Measurements from ENCODE around the gene PAX8. TPM values are rescaled to one million over a fixed set of nuclear protein-coding genes. Genes with fewer than 3 reads are reported as not detected.

PAX8 gene
- polyA plus RNA-seq, 1 experiment = 1.6 TPM

DNA sequence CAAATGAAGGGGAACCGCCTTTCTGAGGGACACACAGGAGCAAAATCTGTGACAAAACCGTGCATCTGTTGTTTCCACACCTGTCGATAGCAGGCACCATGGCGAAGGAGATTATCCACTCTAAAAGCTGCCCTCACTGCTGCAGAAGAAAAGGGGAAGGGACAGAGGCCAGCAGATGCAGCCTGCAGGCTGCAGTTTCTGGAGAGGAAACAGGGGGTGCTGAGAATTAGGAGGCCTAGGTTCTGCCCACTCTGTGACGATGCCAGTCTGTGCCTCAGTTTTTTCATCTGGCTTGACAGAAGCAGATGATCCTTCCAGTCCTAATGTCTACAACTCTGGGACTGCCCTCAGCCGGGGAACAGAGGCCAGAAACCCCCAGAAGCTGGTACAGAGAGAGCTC, 17.7 kb downstream of the PAX8 start:
- DNase-seq (ENCODE audit: low read depth) = no peak
- ChIA-PET POLR2A (no interaction called here), CTCF (interaction anchor here (0.9 to 2.6 kb wide), 3 partner anchors 62 to 129 kb away, joined by 3 to 11 read pairs (median 7); no protein-coding TSS in a partner anchor)
- TF ChIP-seq, protein P1, sequence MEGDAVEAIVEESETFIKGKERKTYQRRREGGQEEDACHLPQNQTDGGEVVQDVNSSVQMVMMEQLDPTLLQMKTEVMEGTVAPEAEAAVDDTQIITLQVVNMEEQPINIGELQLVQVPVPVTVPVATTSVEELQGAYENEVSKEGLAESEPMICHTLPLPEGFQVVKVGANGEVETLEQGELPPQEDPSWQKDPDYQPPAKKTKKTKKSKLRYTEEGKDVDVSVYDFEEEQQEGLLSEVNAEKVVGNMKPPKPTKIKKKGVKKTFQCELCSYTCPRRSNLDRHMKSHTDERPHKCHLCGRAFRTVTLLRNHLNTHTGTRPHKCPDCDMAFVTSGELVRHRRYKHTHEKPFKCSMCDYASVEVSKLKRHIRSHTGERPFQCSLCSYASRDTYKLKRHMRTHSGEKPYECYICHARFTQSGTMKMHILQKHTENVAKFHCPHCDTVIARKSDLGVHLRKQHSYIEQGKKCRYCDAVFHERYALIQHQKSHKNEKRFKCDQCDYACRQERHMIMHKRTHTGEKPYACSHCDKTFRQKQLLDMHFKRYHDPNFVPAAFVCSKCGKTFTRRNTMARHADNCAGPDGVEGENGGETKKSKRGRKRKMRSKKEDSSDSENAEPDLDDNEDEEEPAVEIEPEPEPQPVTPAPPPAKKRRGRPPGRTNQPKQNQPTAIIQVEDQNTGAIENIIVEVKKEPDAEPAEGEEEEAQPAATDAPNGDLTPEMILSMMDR (IDR thresholded peaks at IDR 0.05; ENCODE audit: insufficient read depth, low read depth, low read length) = no peak
- H3K27me3 ChIP-seq (ENCODE audit: control insufficient read depth, insufficient read depth, low read length) = peaks cover 4% of the 10 kb centered on the region
- peaks cover 10% of the 10 kb centered on the region for H3K36me3 ChIP-seq (ENCODE audit: control insufficient read depth, insufficient read depth, low read length)
- no peak overlapping the region for H3K4me3 ChIP-seq (ENCODE audit: low read depth, low read length)

DNA sequence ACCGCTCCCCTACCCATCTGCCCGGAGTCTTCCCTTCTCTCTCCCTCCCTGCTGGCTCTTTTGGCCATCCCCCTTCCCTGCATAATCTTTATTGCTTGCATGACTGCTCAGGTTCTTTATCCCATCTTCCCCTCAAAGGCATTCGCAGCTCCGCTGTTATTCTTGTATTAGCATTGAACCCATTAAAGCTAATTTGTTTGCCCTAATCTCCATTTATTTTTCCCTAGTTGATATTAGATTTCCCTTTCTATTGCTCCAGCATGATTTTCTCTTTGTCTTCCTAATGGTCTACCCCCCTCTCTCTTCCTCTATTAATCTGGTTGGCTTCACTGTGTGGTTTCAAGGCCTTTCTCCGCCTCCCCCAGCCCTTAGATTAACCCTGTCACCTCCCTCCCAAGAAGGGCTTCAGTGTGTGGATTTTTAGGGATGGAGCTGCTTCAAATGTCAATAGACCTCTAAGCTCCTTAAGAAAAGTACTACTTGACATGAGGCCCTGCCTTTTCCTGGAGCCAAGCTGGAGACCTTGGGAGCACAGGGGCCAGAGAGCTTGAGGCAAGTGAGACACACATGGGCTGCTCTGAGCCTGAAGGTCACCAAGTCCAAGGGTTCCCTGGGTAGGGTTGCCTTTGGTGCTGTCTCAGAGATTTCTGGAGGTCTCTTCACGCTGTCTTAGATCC, 20.1 kb downstream of the PAX8 start:
- TF ChIP-seq, protein P1 (IDR thresholded peaks at IDR 0.05; ENCODE audit: insufficient read depth, low read depth, low read length) = no peak
- DNase-seq (ENCODE audit: low read depth) = no peak
- POLR2A ChIA-PET = no interaction called here

DNA sequence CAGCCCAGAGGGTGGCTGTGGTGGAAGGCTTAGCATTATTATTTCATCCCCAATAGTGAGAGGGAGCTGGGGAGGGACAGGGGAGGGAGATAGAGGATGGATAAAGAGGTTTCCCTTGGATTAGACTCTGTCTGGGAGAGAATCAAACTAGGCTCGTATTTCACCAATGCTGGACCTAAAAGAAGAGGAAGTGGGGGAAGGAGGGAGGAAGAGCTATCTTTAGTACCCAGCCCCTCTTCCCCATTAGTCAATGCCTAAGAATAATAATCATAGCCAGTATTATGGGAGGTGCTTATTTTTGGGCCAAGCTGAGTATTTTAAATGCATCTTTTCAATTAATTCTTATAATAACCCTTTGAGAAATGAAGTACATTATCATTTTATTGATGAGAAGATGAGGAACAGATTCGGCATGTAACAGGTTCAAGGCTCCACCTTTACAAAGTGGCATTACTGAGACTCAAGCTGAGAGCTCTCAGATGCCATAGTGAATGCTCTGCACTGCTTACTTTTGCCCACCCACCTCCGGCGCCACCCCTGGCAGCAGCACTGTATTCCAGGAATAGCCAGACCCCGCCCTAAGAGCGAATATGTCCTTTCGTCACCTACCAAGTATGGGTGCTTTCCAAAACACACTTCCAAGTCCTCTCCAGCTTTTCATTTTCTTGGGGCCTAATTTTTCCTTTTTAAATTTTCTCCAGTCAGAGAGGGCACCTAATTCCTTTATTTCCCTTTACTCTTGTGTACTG, 21.0 kb downstream of the PAX8 start:
- peaks cover 5% of the 10 kb centered on the region for H3K36me3 ChIP-seq (ENCODE audit: control insufficient read depth, insufficient read depth, low read length)
- POLR2A ChIA-PET = interaction anchor here (0.7 kb wide), 1 partner anchor 9 kb away, joined by 3 read pairs; no protein-coding TSS in a partner anchor
- H3K27me3 ChIP-seq (ENCODE audit: control insufficient read depth, insufficient read depth, low read length) = peaks cover 1% of the 10 kb centered on the region; the same call in 1 of the 2 replicates
- no peak for DNase-seq (ENCODE audit: low read depth)
- TF ChIP-seq, protein P1 (IDR thresholded peaks at IDR 0.05; ENCODE audit: insufficient read depth, low read depth, low read length) = no peak
- no peak overlapping the region for H3K4me3 ChIP-seq (ENCODE audit: low read depth, low read length)
- CTCF ChIA-PET = interaction anchor here (0.6 to 2.4 kb wide), 11 partner anchors 8 to 121 kb away, joined by 3 to 19 read pairs (median 5); no protein-coding TSS in a partner anchor

More for the DNA sequence above, 20.1 kb downstream of the PAX8 start:
- no peak overlapping the region for H3K4me3 ChIP-seq (ENCODE audit: low read depth, low read length)
- H3K36me3 ChIP-seq (ENCODE audit: control insufficient read depth, insufficient read depth, low read length) = peaks cover 5% of the 10 kb centered on the region
- H3K27me3 ChIP-seq (ENCODE audit: control insufficient read depth, insufficient read depth, low read length) = peaks cover 1% of the 10 kb centered on the region; the same call in 1 of the 2 replicates
- CTCF ChIA-PET = interaction anchor here (1.1 to 2.2 kb wide), 9 partner anchors 10 to 122 kb away, joined by 3 to 19 read pairs (median 6); no protein-coding TSS in a partner anchor

DNA sequence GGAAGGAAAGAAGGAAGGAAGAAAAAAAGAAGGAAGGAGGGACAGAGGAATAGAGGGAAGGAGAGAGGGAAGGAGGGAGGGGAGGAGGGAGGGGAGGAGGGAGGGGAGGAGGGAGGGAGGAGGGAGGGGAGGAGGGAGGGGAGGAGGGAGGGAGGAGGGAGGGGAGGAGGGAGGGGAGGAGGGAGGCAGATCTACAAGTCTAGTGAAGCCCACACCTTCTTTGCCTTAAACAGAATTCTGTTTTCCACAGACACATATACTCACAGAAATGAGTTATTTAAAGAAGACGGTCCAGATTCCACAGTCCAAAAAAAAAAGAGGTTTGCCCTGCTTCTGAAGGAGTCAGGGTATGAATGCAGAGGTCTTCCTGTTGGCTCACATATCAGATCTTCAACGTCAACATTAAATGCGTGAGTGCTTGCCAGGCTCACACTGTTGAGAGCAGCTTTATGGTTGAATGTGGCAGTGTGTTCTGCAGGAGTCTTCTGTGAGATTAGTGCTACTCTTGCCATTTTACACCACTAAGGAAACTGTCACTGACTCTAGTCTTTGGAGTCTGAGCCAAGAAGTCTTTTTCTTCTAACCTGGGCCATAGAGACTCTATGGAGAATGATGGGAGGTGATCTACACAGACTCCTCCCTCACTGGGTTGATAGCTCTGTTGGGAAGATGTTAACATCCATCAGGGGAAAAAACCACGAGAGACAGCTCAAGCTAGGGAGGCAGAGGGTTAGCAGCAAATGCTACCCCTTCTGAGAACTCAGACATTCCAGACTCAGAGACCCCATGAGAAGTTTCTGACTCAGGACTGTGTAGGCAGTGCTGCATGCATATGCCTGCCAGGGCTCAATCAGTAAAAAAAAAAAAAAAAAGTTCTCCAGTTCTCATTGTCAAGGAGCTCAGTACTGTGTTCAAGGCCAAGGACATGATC, 23.3 kb downstream of the PAX8 start:
- Histone ChIP-seq H3K27me3 (ENCODE audit: control insufficient read depth, insufficient read depth, low read length) (no peaks in the 10 kb centered on the region), H3K4me3 (ENCODE audit: low read depth, low read length) (no peak overlapping the region), H3K36me3 (ENCODE audit: control insufficient read depth, insufficient read depth, low read length) (peaks cover 7% of the 10 kb centered on the region)
- POLR2A ChIA-PET = no interaction called here
- CTCF ChIA-PET = interaction anchor here (0.8 to 2.4 kb wide), 7 partner anchors 9 to 117 kb away, joined by 3 to 7 read pairs (median 4); no protein-coding TSS in a partner anchor
- TF ChIP-seq, protein P1 (IDR thresholded peaks at IDR 0.05; ENCODE audit: insufficient read depth, low read depth, low read length) = no peak
- no peak for DNase-seq (ENCODE audit: low read depth)
